T-helper 2 cell treated with Interferon-gamma antibody and Interleukin-4, amounts not matched to agents 5 μg/mL and 100 μg/mL, for 36 hours (primary cell): ENCODE measurements around the gene GAS7.
"Not testable (repeated sequence)": the region's sequence is repeated elsewhere in the genome, so short reads cannot be mapped to it uniquely, and the experiment has no call there.

Experiments used
- DNase-seq: peaks from one replicate; pipeline ENCODE4 v3.0.0; 2021; ENCODE audit warnings: low spot score
- H3K27ac Mint-ChIP-seq: one replicate; pipeline ENCODE4 v1.8.0; 2021; ENCODE audit warnings: mild to moderate bottlenecking, mixed read lengths
- H3K27me3 Mint-ChIP-seq: one replicate; pipeline ENCODE4 v1.8.0; 2021; ENCODE audit warnings: low read depth, mixed read lengths
- H3K36me3 Mint-ChIP-seq: one replicate; pipeline ENCODE4 v1.8.0; 2021; ENCODE audit warnings: low read depth, mixed read lengths
- H3K4me1 Mint-ChIP-seq: one replicate; pipeline ENCODE4 v1.8.0; 2021; ENCODE audit warnings: low read depth, mixed read lengths
- H3K4me3 Mint-ChIP-seq: one replicate; pipeline ENCODE4 v1.8.0; 2022; ENCODE audit warnings: mild to moderate bottlenecking, moderate library complexity, mixed read lengths
- H3K9me3 Mint-ChIP-seq: one replicate; pipeline ENCODE4 v1.8.0; 2021; ENCODE audit warnings: mixed read lengths

Gene GAS7

DNA sequence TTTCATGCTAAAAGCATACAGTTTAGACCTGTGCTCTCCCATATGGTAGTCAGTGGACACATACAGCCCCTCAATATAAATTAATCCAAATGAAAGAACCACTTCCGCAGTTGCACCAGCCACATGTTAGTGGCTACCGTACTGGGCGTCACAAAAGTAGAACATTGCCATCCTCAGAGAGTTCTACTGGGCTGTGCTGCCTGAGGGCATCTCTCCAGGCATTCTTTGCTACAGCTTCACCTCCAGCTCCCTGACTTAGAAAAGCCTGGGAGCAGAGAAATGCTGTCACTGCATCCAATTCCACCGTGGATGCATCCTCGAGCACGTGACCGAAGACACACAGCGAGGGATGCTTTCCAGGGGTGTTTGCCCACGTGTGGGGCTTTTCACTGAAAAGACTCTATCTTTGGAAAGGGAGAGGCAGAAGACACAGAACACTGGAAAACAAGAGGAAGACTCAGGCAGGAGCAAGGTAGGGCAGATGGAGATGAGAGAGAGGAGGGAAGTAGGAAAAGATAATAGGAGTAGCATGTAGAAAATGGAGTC is 86.4 kb downstream of the GAS7 start:
- peaks cover 6% of the 10 kb centered on the region for H3K27me3 Mint-ChIP-seq
- H3K4me1 Mint-ChIP-seq = peaks cover 12% of the 10 kb centered on the region
- H3K36me3 Mint-ChIP-seq = no peaks in the 10 kb centered on the region
- H3K9me3 Mint-ChIP-seq = no peaks in the 10 kb centered on the region
- DNase-seq = no peak
- no peak overlapping the region for H3K27ac Mint-ChIP-seq
- no peak overlapping the region for H3K4me3 Mint-ChIP-seq

DNA sequence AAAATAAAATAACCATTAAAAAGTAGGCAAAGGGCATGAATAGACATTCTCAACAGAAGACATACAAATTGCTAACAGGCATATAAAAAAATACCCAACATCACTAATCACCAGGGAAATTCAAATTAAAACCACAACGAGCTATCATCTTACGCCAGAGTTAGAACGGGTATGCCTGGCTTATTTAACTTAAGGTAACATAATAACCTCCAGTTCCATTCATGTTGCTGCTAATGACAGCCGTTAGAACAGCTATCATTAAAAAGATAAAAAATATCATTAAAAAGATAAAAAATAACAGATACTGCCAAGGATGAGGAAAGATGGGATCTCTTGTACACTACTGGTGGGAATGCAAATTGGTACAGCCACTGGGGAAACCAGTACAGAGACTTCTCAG is 89.3 kb downstream of the GAS7 start:
- Mint-ChIP-seq H3K27ac (no peak overlapping the region), H3K9me3 (no peaks in the 10 kb centered on the region)

DNA sequence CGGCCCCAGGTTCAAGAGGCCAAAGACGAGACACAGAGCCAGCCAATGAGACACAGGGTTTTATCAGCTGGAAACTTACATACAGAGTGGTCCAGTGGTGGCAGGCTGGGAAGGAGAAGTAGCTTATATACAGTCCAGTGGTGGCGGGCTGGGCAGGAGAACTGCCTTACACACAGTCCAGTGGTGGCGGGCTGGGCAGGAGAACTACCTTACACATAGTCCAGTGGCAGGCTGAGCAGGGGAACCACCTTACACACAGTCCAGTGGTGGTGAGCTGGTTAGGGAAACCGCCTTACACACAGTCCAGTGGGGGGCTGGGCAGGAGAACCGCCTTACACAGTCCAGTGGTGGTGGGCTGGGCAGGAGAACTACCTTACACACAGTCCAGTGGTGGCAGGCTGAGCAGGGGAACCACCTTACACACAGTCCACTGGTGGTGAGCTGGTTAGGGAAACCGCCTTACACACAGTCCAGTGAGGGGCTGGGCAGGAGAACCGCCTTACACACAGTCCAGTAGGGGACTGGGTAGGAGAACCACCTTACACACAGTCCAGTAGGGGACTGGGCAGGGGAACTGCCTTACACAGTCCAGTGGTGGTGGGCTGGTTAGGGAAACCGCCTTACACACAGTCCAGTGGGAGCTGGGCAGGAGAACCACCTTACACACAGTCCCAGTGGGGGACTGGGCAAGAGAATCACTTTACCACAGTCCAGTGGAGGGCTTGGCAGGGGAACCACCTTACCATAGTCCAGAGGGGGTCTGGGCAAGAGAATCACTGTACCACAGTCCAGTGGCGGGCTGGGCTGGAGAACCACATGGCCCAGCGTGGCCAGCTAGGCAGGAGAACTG is 90.9 kb downstream of the GAS7 start:
- DNase-seq = no peak
- Mint-ChIP-seq H3K27ac (no peak overlapping the region), H3K27me3 (no peaks in the 10 kb centered on the region), H3K36me3 (no peaks in the 10 kb centered on the region), H3K9me3 (no peaks in the 10 kb centered on the region), H3K4me1 (no peaks in the 10 kb centered on the region), H3K4me3 (no peak overlapping the region)

More for the DNA sequence above, 89.3 kb downstream of the GAS7 start:
- DNase-seq = no peak
- Mint-ChIP-seq H3K36me3 (no peaks in the 10 kb centered on the region), H3K27me3 (no peaks in the 10 kb centered on the region), H3K4me3 (no peak overlapping the region), H3K4me1 (no peaks in the 10 kb centered on the region)

DNA sequence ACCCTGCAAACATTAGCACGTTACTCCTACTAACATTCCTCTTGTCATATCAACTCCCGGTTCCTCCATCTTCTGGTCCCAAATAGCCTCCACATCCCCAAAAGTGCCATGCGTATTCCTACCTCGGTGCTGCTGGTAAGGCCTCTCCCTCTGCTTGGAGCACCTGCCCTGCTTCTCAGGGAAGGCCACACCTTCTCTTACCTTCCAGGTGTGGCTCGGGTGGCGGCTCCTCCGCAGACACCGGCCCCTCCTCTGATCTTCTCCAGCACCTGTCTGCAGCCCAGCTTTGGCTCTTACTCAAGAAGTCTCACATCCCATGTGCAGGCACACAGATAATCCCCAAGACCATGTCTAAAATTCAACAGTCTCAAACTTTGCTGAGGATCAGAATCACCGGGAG is 92.3 kb downstream of the GAS7 start:
- no peak for DNase-seq
- Mint-ChIP-seq H3K27ac (no peak overlapping the region), H3K4me1 (no peaks in the 10 kb centered on the region), H3K9me3 (no peaks in the 10 kb centered on the region), H3K27me3 (no peaks in the 10 kb centered on the region), H3K36me3 (no peaks in the 10 kb centered on the region), H3K4me3 (no peak overlapping the region)

DNA sequence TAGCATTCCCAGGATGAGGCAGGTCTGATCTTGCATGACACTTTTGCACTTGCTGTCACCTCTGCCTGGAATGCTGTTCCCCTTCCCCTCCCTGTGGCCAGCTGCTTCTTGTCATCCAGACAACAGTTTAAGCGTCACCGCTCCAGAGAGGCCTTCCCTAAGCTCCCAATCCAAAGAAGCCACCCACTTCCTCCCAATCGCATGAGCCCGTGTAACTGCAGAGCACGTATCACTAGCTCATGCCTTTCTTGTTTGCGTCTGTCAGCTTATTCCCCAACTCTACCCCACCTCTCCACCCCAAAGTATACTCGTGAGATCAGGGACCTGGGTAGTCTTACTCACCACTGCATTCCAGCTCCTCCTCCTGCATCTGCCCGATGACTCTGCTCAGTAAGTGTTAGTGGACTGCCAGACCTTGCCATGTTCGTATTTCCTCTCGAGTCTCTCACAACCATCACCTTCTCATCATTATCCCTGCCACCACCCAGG is 92.8 kb downstream of the GAS7 start:
- Mint-ChIP-seq H3K27me3 (no peaks in the 10 kb centered on the region), H3K4me3 (no peak overlapping the region), H3K9me3 (no peaks in the 10 kb centered on the region), H3K4me1 (no peaks in the 10 kb centered on the region), H3K27ac (no peak overlapping the region), H3K36me3 (no peaks in the 10 kb centered on the region)
- no peak for DNase-seq

DNA sequence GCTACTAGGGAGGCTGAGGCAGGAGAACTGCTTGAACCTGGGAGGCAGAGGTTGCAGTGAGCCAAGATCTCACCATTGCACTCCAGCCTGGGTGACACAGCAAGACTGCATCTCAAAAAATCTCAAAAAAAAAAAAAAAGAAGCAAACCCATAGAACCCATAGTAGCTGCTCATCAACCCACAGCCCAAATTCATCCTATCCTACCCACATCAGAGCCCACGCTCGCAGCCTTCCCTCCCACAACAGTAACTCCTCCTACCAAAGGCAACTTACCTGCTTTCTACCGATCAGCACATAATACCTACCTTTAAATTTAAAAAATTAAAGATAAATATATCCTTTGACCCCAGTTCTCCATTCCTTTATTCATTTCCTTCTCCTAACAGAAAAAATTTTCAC is 94.7 kb downstream of the GAS7 start:
- Mint-ChIP-seq H3K27ac (no peak overlapping the region), H3K27me3 (no peaks in the 10 kb centered on the region), H3K4me3 (no peak overlapping the region), H3K9me3 (no peaks in the 10 kb centered on the region), H3K36me3 (no peaks in the 10 kb centered on the region), H3K4me1 (no peaks in the 10 kb centered on the region)
- no peak for DNase-seq

DNA sequence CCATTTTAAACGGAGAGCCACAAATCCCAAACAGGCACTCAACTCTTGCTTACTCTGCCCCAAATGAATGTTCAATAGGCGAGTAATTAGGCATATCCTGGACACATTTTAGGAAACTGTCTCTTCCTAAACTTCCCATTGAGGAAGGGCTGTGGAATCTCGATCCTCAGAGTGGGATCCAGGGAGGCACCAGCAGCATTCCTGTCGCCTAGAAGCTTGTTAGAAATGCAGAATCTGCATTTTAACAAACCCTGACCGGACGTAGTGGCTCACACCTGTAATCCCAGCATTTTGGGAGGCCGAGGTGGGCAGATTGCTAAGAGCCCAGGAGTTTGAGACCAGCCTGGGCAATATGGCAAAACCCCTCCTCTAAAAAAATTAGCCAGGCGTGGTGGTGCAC is 95.6 kb downstream of the GAS7 start:
- Mint-ChIP-seq H3K36me3 (no peaks in the 10 kb centered on the region), H3K27ac (no peak overlapping the region), H3K27me3 (no peaks in the 10 kb centered on the region), H3K9me3 (no peaks in the 10 kb centered on the region), H3K4me1 (no peaks in the 10 kb centered on the region), H3K4me3 (no peak overlapping the region)
- DNase-seq = no peak

DNA sequence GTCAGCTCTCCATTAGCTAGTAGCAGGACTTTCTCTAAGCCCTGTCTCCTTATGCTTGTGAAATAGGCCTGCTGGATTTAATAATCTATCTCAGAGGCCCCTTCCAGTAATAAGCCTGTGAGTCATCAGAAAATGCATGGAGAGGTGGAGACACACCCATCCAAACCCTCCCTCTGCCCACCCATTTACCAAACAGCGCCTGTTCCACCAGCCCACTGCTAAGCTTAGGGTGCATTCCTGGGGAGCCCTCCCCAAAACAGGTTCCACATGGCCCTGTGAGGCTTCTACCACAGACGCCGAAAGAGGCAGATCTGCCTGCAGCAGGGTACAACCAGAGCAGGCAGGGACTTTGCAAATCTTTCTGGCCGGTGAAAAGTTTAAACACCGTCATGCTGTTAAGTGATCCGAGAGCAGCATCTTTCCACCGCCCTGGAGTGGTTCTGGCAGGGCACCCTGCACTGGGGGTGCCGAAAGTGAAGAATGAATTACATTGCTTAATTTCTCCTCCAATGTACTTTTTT is 99.3 kb downstream of the GAS7 start:
- Mint-ChIP-seq H3K4me3 (no peak overlapping the region), H3K27ac (no peak overlapping the region), H3K27me3 (no peaks in the 10 kb centered on the region), H3K9me3 (no peaks in the 10 kb centered on the region), H3K4me1 (no peaks in the 10 kb centered on the region), H3K36me3 (no peaks in the 10 kb centered on the region)
- no peak for DNase-seq

DNA sequence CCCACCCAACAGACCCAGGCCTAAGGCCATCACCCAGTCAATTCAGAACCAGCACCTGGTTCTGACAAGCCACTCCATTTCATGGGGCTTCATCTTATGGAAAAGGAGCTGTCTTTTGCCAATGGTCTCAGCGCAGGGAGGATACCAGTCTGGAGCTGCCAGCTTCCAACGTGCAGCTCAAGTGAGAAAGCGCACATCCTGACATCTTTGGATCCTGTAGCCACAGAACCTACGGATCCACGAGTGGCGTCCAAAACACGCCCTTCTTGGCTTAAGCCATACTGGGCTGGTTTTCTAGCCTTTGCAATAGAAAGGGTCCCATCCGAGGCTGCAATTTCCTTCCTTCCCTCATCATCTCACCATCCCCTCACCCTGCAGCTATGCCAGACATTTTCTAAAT is 101.8 kb downstream of the GAS7 start:
- Mint-ChIP-seq H3K36me3 (no peaks in the 10 kb centered on the region), H3K4me1 (no peaks in the 10 kb centered on the region), H3K4me3 (no peak overlapping the region), H3K9me3 (no peaks in the 10 kb centered on the region), H3K27me3 (no peaks in the 10 kb centered on the region), H3K27ac (no peak overlapping the region)
- DNase-seq = no peak

DNA sequence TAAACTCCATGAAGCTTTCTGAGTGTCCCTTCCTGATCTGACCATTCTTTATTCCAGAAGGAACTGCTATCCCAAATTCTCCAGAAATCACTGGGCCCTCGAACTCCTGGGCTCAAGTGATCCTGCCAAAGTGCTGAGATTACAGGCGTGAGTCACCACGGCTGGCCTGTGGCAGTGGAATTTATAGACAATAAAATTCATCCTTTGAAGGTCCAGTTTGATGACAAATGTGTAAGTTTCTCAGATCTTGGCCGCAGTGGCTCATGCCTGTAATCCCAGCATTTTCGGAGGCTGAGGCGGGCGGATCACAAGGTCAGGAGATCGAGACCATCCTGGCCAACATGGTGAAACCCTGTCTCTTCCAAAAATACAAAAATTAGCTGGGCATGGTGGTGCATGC is 103.1 kb downstream of the GAS7 start:
- not testable (repeated sequence) for H3K27ac Mint-ChIP-seq, DNase-seq, H3K36me3 Mint-ChIP-seq, H3K9me3 Mint-ChIP-seq, H3K4me1 Mint-ChIP-seq, H3K4me3 Mint-ChIP-seq, H3K27me3 Mint-ChIP-seq

DNA sequence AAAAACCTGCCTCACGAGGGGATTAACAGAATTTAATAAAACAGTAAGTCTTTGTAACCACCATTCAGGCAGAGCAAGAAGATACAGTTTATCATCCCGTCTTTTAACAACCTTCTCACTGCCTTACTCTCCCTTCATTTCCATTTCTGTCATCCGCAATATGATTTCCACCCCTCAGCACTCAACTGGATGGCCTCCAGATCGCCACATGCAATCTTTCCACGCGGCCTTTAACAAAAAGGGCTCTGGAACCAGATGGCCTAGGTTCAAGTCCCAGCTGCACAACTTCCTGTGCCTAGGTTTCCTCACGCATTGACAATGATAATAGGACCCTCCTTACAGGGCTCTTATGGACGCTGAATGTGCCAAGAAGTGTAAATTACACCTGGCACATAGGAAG is 103.6 kb downstream of the GAS7 start:
- H3K4me3 Mint-ChIP-seq = no peak overlapping the region
- no peaks in the 10 kb centered on the region for H3K9me3 Mint-ChIP-seq
- H3K27ac Mint-ChIP-seq = no peak overlapping the region
- H3K4me1 Mint-ChIP-seq = no peaks in the 10 kb centered on the region
- DNase-seq = no peak
- H3K36me3 Mint-ChIP-seq = no peaks in the 10 kb centered on the region
- H3K27me3 Mint-ChIP-seq = no peaks in the 10 kb centered on the region

DNA sequence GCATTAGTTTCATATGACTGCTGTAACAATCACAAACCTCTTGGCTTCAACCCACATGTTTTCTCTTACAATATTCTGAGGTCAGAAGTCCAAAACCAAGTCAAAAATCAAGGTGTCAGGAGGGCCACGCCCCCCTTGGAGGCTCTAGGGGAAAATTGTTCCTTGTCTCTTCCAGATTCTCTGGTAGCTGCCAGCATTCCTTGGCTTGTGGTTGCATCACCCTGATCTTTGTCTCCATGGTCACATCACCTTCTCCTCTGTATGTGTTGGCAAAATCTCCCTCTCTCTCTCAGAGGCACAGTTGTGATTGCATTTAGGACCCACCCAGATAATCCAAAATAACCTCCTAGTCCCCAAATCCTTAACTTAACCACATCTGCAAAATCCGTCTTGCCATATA is 105.8 kb downstream of the GAS7 start:
- Mint-ChIP-seq H3K27me3 (no peaks in the 10 kb centered on the region), H3K4me1 (no peaks in the 10 kb centered on the region), H3K9me3 (no peaks in the 10 kb centered on the region), H3K27ac (no peak overlapping the region), H3K4me3 (no peak overlapping the region), H3K36me3 (no peaks in the 10 kb centered on the region)
- DNase-seq = no peak

DNA sequence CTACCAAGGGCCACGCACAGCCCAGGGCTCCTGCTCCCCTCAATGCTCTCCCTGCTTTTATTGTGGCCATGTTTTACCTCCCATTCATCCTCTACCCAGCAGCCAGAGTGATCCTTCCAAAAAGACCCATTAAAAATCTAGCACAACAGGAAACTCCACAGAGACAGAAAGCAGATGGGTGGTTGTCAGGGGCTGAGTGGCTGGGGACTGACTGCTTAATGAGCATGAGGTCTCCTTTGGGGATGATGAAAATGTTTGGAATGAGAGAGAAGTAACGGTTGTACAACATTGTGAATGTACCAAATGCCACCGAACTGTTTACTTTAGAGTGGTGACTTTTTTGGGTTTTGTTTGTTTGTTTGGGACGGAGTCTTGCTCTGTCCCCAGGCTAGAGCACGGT is 107.4 kb downstream of the GAS7 start:
- no peaks in the 10 kb centered on the region for H3K36me3 Mint-ChIP-seq
- no peak overlapping the region for H3K4me3 Mint-ChIP-seq
- H3K27ac Mint-ChIP-seq = no peak overlapping the region

DNA sequence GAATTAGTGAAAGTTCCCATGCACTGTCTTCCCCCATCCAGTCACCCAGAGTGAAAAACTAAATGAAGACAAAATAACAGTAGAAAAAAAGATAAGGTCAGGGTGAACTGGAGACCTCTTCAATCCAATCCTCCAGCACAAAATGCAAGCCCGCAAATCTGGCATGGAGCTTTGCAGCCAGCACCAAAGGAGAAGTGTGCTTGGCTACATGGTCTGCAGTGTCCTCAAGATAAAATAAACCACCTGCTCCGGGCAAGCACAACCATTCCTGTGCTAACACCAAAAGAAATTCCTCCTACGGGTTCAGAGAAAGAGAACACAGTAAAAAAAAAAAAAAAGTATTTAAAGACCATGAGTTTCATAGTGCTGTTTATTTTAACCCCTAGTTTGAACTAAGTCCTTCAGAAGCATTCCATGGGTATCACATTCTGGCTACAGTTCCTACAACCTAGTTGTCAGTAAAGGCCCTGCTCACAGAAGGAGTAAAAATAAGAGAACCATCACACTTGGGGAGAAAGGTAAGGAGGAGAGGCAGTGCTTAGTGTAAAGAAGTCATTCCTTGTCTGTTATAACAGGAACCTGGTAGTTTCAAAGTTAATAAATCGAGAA is 109.1 kb downstream of the GAS7 start:
- Mint-ChIP-seq H3K27ac (no peak overlapping the region), H3K36me3 (no peaks in the 10 kb centered on the region), H3K9me3 (no peaks in the 10 kb centered on the region), H3K4me1 (no peaks in the 10 kb centered on the region), H3K4me3 (no peak overlapping the region), H3K27me3 (no peaks in the 10 kb centered on the region)
- no peak for DNase-seq

More for the DNA sequence above, 107.4 kb downstream of the GAS7 start:
- DNase-seq = no peak
- Mint-ChIP-seq H3K27me3 (no peaks in the 10 kb centered on the region), H3K9me3 (no peaks in the 10 kb centered on the region), H3K4me1 (no peaks in the 10 kb centered on the region)
